GM10266 (cell line): ENCODE measurements around the gene MICA.
"Not testable (repeated sequence)": the region's sequence is repeated elsewhere in the genome, so short reads cannot be mapped to it uniquely, and the experiment has no call there.

Source experiments
- DNase-seq: peaks from one replicate; pipeline ENCODE4 v3.0.0; 2012; ENCODE audit errors: extremely low spot score
- TF ChIP-seq, protein P1 (sequence below): IDR thresholded peaks from 2 replicates; pipeline ENCODE4 v1.5.1; 2012; ENCODE audit warnings: mild to moderate bottlenecking, low read depth; ENCODE audit not compliant: control insufficient read depth, insufficient read depth; ENCODE audit errors: missing control alignments

MICA gene

DNA sequence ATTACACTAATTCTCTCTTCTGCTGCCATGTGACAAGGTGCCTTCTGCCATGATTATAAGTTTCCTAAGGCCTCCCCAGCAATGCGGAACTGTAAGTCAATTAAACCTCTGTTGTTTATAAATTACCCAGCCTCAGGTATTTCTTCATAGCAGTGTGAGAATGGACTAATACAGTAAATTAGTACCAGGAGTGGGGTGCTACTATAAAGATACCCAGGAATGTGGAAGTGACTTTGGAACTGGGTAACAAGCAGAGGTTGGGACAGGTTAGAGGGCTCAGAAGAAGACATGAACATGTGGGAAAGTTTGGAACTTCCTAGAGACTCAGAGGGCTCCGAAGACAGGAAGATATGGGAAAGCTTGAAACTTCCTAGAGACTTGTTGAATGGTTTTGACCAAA lies 34.8 kb downstream of the MICA start:
- TF ChIP-seq, protein P1, sequence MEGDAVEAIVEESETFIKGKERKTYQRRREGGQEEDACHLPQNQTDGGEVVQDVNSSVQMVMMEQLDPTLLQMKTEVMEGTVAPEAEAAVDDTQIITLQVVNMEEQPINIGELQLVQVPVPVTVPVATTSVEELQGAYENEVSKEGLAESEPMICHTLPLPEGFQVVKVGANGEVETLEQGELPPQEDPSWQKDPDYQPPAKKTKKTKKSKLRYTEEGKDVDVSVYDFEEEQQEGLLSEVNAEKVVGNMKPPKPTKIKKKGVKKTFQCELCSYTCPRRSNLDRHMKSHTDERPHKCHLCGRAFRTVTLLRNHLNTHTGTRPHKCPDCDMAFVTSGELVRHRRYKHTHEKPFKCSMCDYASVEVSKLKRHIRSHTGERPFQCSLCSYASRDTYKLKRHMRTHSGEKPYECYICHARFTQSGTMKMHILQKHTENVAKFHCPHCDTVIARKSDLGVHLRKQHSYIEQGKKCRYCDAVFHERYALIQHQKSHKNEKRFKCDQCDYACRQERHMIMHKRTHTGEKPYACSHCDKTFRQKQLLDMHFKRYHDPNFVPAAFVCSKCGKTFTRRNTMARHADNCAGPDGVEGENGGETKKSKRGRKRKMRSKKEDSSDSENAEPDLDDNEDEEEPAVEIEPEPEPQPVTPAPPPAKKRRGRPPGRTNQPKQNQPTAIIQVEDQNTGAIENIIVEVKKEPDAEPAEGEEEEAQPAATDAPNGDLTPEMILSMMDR: no peak
- no peak for DNase-seq

DNA sequence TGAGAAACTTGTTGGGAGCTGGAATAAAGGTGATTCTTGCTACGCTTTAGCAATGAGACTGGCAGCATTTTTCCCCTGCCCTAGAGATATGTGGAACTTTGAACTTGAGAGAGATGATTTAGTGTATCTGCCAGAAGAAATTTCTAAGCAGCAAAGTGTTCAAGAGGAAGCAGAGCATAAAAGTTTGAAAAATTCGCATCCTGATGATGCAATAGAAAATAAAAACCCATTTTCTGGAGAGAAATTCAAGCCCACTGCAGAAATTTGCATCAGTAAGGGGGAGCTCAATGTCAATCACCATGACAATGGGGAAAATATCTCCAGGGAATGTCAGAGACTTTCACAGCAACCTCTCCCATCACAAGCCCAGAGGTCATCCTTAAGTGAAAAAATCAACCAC lies 35.3 kb downstream of the MICA start:
- DNase-seq: no peak
- TF ChIP-seq, protein P1: no peak

DNA sequence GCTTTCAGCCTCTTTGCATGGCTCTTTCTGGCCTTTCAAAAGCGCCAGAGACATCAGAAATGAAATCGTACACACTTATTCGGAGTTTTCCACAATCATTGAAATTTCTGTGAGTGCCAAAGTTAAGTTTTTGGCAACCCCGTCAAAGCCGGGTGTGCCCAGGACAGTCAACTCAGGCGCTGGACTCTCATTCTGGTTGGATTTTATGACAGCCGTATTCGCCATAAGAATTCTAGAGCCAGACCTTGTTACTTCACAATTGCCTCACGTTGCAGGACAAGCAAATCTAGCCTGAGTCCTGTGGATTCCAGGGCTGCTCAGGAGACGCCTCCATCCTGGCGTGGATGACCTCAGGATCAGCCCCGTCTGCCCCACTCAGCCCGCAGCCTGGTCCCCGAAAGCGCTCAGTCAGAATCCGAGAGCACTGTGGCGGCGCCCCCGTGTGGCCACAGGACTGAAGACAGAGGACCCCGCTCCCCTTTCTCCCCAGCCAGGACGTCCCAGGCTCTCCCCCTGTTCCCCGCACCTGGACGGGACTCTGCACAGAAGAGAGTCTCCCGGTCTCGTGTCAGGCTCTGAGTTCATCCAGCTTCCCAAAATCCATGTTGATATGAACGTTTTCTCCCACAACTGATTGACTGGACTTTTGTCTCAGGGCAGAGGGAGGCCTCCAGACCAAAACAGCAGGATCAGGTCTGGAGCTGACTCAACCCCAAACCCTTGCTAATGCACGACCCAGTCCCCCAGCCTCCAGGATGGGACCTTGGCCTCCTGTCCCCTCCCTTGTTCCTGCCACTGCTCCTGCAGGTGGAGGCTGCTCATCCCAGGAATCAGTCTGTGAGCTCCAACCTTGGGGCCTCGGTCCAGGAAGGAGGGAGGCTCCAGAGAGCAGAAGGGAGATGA lies 38.2 kb downstream of the MICA start:
- peak; percentile 84 for DNase-seq
- TF ChIP-seq, protein P1: peak; percentile 89

DNA sequence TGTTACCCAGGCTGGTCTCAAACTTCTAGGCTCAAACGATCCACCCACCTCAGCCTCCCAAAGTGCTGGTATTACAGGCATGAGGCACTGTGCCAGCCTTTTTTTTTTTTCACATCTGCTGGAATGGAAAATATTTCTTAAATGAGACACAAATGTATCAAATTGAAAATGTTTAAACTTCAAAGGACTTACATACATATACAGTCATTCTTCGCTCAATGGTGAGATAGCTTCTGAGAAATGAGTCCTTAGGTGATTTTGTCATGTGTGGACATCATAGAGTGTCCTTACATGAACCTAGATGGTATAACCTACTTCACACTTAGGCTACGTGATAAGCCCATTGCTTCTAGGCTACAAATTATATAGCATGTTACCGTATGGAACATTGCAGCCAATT lies 43.1 kb downstream of the MICA start:
- TF ChIP-seq, protein P1: no peak
- no peak for DNase-seq

DNA sequence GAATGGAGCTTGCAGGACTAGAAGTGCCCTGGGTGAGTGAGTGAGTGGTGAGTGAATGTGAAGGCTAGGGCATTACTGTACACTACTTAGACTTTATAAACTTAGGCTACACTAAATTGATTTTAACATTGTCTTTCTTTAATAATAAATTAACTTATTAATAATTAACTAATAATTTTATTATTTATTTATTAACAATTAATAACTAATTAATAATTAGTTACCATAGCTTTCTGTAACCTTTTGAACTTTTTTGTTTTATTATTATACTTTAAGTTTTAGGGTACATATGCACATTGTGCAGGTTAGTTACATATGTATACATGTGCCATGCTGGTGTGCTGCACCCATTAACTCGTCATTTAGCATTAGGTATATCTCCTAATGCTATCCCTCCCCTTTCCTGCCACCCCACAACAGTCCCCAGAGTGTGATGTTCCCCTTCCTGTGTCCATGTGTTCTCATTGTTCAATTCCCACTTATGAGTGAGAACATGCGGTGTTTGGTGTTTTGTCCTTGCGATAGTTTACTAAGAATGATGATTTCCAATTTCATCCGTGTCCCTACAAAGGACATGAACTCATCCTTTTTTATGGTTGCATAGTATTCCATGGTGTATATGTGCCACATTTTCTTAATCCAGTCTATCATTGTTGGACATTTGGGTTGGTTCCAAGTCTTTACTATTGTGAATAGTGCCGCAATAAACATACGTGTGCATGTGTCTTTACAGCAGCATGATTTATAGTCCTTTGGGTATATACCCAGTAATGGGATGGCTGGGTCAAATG lies 43.8 kb downstream of the MICA start:
- not testable (repeated sequence) for DNase-seq

- TF ChIP-seq, protein P1: no peak
- no peak for DNase-seq
These were observed 47.4 kb downstream of the MICA start for GRCh38 chr6:31450751-31451150.

DNA sequence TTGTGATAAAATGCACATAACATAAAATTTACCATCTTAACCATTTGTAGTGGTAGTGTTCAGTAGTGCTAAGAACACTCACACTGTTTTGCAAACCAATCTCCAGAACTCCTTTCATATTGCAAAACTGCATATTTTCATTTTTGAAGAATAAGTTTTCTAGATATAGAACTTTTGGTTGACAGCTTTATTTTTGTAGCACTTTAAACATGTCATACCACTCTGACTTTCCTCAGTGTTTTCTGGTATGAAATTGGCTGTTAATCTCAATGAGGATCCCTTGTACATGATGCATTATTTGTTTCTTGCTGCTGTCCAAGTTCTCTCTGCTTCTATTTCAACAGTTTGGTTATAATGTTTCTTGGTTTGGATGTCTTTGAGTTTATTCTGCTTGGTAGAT lies 49.5 kb downstream of the MICA start:
- no peak for DNase-seq
- TF ChIP-seq, protein P1: no peak
